HG03064 (cell line): ENCODE results near the gene MAP3K14.
"Not testable (repeated sequence)": the region's sequence is repeated elsewhere in the genome, so short reads cannot be mapped to it uniquely, and the experiment has no call there.

Experiments
- ATAC-seq: cut with Tn5 transposase; IDR thresholded peaks from one replicate; pipeline ENCODE4 v1.9.1; 2021; ENCODE audit warnings: low read depth; ENCODE audit not compliant: unreplicated experiment

The MAP3K14 gene

DNA sequence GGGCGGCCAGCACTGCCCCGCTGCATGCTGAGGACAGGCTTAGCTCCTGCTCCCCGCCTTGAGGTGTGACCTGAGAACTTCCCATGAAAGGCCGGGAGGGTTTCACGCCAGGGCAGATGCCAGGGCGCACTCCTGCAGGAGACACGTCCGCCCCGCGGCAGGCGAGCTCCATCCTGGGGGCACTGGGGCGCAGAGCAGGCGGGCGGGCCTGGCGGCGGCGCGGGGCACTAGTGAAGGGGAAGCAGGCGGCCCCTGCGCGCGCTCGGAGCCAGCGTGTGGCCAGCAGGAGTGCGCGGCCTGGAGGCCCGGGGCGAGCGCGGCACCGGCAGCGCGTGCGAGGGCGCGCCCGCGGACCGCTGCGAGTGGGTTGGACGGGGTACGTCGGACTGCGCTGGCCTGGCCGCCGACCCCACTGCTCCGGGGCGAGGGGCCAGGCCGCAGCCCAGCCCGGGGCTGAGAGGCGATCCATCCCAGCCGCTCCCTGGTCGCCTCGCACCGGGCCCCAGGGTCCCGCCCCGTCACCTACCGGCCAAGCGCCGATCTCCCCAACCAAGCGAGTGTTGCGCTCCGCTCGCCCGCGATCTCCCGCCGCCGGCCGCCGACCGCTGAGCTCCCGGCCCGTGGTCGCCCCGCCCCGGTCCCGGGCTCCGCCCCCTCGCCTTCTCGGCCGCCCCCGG lies at the start of gene MAP3K14:
Gene MAP3K14, minus strand, starts transcription at position 587 of the 677 bp plus-strand sequence. CDS start 26,275 bp downstream, outside the sequence.
- peak; percentile 11 for ATAC-seq

DNA sequence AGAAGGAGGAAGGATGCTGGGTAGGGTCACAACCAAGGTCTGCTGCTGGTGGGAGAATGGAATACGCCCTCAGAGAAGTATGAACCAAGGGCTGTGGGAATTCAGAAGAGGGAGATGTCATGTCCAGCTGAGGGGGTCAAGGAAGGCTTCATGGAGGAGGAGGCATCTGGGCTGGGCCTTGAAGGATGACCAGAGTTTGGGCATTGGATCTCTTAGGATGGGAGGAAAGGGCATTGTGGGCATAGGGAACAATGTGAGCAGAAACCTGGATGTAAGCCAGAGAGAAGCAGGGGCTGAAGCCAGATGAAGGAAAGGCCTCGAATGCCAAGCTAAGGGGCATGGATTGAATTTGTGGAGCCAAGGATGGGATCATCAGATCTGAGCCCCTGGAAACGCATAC lies 49.2 kb upstream of the MAP3K14 start:
- no peak for ATAC-seq

DNA sequence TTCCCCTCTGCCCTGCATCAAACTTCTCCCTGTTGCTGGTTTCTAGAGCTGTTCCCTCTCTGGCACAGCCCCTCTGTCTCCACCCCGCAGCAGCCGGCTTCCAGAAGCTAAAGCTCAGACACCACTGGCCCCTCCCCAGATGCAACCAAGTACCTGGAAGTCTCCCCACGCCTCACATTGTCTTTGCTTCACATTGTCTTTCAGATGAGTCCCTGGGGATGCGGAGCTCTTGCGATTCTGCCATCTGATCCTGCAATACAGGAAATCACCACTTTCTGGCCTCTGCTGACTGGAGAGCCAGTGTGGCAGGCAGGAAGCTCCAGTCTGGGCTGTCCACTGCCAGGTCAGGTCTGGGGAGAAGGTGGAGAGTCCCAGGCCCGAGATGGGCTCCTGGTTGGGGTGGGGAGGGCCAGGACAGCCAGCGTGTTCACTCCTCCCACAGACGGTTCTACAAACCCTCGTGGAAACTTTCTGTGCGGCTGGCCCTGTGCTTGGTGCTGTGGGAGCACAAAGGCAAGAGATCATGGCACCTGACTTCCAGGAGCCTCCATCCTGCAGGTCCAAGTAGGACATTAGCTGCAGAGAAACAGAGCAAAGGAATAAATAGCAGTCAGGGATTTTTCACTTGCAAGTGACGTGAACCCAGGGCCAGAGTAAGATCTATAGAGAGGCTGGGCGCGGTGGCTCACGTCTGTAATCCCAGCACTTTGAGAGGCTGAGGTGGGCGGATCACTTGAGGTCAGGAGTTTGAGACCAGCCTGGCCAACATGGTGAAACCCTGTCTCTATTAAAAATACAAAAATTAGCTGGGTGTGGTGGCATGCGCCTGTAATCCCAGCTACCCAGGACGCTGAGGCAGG lies 47.9 kb upstream of the MAP3K14 start:
- ATAC-seq: no peak

DNA sequence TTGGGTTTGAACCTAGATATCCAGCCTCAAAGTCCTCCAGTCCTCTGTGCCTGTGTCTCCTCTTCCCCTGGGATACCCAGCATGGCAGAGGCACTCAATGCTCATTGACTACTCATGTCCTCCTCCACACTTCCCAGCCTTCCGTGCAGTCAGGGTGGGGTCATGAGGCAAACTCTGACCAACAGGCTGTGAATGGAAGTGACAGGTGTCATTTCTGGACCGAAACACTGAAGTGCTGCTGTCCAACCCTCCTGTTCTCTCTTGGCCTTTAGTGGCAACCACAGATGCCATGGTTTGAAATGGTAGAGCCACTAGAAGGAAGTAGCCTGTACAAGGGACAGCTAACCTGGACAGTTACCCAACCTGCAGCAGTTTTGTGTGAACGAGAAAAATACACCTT lies 46.7 kb upstream of the MAP3K14 start:
- no peak for ATAC-seq

DNA sequence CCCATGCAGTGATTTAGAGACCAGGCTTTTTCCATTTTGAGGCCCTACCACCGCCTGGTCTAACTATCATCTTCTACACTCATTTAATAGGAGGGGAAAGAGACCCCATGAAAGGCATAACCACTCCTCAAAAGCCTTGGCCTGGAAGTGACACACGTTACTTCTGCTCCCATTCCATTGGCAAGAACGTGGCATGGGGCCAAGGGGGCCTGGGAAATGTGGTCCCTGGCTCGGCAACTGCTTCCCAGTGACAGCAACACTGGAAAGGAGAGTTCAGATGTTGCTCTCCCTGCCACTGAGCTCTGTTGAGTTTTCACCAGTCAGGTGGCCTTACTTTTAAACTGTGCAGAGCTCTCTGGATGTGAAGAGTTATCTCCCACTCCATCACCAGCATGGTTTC lies 45.2 kb upstream of the MAP3K14 start:
- ATAC-seq: no peak

DNA sequence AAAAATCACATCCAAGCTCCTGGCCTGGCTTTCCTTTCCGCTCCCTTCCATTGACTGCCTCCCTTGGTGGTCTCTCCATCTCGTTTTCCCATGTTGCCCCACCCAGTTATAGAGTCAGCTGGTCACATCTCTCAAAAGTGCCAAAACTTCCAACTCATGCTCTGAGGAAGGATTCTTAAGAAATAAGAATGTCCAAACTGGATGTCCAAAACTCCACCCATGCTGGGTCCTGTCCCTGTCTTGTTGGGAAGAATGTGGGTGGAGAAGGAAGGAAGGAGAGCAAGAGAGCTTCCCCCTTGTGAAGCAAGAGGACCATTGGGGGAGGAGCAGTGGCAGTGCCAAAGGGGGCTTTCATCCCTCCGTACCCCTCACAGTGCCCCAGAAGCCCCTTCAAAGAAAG lies 44.6 kb upstream of the MAP3K14 start:
- ATAC-seq: no peak

DNA sequence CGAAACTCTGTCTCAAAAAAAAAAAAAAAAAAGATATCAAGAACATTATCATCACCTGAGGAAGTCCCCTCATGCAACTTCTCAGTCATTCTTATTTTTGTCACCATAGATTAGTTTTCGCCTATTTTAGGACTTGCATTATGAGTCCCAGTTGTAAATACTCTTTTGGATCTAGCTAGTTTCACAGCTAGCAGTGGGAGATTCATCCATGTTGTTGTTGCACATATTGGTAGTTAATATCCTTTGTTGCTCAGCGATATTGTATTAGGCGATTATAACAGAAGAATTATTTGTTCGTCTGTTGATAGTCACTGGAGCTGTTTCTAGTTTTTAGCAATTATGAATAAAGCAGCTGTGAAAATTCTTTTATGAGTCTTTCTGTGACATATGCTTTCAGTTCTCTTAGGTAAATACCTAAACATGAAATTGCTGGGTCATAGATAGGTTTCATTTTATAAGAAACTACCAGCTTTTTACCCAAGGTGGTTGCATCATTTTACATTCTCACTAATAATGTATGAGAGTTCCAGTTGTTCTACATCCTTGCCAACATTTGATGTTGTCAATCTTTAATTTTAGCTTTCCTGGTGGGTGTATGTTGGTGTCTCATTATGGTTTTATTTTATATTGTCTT lies 40.7 kb upstream of the MAP3K14 start:
- no peak for ATAC-seq

DNA sequence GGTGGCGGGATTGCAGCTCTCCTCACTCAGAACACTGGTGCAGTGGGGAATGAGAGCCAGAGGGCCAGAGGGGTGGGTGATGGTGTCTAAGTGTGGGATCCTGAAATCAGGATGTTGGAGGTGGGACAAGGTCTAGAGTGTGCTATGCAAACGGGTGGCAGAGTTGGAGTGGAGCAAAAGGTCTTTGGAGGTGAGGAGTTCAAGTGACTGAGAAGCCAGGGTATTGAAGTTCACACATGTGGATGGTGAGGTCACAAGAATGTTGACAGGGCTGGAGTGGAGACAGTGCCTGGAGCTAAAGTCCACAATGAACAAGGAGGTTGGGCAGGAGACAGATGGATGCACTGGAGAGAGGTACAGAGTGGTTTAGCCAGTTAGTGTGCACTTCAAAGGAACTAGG lies 38.3 kb upstream of the MAP3K14 start:
- ATAC-seq: no peak

DNA sequence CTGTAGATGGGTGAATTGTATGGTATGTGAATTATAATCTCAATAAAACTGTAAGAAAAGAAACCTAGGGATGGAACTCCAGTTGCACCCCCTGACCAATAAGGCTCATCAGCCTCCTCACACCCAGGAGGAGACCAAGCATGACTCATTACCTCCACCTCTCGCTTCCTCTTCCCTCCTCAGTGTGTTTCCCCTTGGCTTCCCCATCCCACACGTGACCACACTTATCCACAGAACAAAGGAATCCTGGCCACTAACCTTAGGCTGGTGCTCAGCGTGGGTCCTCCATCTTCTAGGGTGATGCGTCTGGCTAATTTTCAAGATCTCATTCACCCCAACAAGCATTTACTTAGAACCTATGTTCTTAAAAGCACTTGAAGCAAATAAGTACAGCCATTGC lies 36.2 kb upstream of the MAP3K14 start:
- no peak for ATAC-seq

DNA sequence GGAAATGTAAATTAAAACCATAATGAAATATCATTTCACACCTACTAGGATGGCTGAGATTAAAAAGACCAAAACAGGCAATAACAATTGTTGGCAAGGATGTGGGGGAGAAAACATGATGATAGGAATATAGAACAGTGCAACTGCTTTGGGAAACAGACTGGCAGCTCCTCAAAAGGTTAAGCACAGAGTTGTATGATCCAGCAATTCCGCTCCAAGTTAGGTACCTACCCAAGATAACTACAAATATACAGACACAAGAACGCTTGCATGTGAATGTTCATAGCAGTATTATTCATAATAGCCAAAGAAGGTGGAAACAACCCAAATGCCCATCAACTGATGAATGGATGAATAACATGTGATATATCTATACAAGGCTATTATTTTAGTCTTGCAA lies 35.0 kb upstream of the MAP3K14 start:
- ATAC-seq: no peak

DNA sequence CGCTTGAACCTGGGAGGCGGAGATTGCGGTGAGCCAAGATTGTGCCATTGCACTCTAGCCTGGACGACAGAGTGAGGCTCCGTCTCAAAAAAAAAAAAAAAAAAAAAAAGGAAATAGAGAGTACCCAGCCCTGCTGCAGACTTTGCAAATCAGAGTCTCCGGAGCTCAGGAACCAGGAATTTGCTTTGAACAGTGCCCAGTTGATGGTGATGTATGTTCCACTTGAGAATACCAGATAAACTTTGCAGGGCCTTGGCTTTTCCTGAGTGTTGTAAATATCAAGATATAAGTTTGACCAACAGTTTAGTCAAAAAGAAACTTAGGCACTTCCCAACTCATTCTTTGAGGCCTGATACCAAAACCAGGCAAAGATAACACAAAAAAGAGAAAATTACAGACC lies 30.6 kb upstream of the MAP3K14 start:
- no peak for ATAC-seq

DNA sequence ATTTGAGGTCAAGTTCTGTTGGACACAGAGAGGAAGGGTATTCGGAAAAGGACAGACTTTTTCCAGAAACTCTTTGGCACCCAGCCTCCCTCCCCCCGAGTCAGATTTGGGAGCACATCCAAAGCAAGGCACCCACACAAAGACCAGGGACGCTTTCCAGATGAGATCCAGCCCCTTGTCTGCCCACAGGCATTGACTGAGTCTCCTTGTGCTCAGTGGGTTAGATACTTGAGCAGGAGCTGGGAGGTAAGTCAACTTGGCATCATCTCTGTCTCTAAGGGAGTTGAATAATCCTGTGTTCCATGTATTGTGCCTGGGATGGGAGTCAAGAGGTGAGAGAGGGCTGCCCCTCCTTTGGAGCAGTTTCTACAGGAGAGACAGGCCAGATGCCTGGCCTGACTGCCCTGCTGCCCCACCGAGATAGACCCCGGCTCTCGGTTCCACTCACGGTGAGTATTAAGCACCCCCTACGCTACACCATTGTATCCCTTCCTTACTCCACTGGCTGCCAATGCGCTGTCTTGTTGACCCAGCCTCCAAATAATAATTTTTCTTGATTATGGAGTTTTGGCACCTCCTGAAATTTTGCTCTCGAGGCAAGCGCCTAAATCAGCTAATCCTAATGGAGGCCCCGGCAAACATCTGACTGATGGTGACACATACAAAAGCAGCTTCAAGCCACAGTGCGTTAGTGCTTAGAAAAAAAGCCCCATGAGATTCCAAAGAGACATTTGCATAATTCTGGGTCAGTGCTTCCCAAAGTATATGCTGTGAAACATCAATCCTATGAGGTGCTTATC lies 29.6 kb upstream of the MAP3K14 start:
- ATAC-seq: no peak

DNA sequence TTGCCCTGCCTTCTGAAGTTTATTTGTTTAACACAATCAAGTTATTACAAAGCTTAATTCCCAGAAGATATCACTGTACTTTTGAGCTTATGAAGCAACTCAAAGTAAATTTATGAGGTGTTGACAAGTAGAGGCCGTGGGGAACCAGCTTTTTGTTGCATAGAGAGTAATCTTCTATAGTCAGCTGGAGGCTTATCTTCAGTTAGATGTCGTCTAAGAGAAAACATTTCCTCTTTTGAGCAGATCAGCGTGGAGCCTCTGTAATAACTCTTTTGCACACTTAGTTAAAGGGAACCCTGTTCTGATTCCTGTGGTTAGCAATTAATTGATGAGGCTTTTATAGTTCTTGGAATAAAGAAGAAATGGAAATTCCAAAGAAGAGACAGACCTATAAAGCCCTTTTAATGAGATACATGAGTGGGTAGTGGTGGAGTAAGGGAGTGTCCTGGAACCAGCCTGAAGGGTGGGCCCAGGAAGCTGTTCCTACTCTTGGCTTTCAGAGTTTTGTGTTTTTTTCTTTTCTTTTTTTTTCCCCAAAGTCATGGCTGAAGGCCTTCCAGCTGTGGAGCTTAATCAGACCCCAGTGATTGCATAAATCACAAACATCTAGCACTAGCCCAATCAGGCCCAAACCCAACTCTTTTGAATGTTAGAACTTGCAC lies 28.9 kb upstream of the MAP3K14 start:
- ATAC-seq: no peak

DNA sequence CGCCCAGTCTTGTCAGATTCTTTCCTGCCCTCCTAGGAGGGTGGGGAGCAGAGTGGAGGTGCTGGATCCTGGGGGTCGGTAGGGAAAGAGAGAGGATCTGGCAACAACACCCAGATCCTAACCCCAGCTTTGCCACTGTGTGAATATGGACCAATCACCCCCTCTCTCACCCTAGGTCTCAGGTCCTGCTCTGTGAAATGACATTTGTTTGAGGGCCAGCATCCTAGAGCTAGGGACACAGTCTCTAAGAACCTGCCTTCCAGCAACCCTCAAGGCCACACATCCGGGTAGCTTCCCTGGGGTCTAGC lies 28.4 kb upstream of the MAP3K14 start:
- no peak for ATAC-seq

DNA sequence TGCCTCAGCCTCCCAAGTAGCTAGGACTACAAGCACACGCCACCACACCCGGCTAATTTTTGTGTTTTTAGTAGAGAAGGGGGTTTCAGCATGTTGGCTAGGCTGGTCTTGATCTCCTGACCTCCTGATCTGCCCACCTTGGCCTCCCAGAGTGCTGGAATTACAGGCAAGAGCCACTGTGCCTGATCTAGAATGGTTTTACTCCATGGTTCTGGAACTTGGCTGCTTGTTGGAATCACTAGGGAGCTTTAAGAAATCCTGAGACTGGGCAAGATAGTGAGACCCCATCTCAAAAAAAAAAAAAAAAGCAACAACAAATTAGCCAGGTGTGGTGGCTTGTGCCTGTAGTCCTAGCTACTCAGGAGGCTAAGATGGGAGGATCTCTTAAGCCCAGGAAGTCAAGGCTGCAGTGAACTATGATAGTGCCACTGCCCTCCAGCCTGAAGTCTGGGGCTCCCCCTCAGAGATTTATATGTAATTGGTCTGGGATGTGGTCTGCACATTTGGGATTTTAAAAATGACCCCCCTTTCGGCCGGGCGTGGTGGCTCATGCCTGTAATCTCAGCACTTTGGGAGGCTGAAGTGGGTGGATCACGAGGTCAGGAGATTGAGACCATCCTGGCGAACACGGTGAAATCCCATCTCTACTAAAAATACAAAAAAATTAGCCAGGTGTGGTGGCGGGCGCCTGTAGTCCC lies 27.3 kb upstream of the MAP3K14 start:
- ATAC-seq: not testable (repeated sequence)

DNA sequence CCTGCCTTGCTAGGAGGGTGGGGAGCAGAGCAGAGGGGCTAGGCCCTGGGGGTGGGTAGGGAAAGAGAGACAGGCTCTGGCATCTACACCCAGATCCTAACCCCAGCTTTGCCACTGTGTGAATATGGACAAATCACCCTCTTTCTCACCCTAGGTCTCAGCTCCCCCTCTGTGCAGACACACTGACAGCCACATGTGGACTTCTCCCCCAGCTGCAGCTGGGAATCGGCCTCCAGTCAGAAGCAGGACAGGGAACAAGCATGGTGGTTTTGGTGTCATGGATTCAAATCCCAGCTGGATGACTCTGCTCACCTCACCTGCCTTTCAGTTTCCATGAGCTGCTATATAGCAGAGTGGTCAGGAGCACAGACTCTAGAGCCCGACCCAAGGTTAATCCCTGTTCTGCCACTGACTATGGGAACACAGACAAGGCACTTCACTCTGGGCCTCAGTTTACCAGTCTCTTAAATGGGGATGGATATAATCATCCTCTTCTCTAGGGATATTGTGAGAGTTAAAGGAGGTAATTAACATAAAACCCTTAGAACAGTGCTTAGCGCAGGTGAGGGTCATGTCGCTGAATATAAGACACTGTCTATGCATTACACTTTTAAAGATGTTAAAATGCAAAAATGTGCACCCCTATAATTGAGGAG lies 26.2 kb upstream of the MAP3K14 start:
- ATAC-seq: no peak

DNA sequence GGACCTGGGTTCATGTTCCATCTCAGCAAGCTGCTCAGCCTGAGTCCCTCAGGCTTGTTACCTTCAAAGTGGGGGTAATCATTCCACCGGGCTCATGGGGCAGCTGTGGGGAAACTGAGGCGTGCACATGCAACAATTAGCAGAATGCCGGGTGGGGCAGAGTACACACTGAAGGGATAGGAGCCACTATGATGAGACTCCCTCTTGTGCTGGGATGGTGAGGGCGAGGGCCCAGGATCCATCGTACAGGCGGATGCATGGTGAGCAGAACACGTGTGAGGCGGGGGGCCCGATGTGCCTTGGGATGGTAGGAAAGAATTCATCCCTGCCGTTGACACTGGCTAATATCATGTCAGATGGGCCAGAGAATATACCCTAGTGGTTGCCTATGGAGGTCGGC lies 25.5 kb upstream of the MAP3K14 start:
- ATAC-seq: no peak

DNA sequence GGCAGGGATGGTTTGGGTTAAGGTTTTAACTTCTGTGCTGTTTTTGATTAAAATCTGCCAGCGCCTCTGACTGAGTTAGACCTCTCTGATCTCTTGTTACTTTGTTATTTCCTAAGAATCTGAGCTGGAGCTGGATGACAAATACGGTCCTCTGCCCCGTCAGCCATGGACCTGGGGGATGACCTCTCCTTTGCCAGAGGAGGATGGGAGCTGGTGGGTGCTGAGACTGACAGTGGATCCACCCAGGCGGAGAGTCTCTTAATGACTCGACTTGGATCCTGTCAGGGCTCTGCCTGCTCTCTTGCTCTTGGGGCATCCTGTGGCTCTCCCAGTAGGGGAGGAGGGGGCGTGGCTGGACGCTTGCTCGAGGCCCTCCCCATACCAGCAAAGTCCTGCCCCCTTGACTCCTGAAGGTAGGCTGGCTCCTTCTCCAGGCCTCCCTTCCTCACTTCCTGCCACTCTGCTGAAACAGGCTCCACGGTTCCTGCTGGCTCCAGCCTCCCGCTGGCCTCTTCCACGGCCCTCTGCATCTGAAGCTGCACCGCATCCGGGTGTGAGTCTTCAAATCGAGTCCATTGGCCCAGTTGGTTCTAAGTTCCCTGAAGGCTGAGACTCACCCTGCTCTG lies 24.8 kb upstream of the MAP3K14 start:
- no peak for ATAC-seq
